SJSA1 (cell line): ENCODE results near the gene PSD2. TPM values are rescaled to one million over a fixed set of nuclear protein-coding genes. Genes with fewer than 3 reads are reported as not detected.

Source experiments
- DNase-seq, 2 experiments: peaks; one replicate each; pipeline ENCODE4 v3.0.0-alpha.2; 2015 to 2020; ENCODE audit warnings: low spot score in 2 of 2, low read depth in 1 of 2
- H3K27ac ChIP-seq: fragments of 250-450 bp; sonication (Bioruptor Pico); 2 replicates; pipeline ENCODE4 v1.5.1; 2020; ENCODE audit warnings: mild to moderate bottlenecking, moderate library complexity
- H3K27me3 ChIP-seq: fragments of 250-450 bp; sonication (Bioruptor Pico); replicated peaks from 2 replicates; pipeline ENCODE4 v1.5.1; 2020; ENCODE audit warnings: mild to moderate bottlenecking, moderate library complexity
- H3K36me3 ChIP-seq: fragments of 250-450 bp; sonication (Bioruptor Pico); 2 replicates; pipeline ENCODE4 v1.5.1; 2020; ENCODE audit warnings: mild to moderate bottlenecking
- H3K4me1 ChIP-seq: fragments of 250-450 bp; sonication (Bioruptor Pico); replicated peaks from 2 replicates; pipeline ENCODE4 v1.6.1; 2021; ENCODE audit warnings: mild to moderate bottlenecking
- H3K4me3 ChIP-seq: fragments of 250-450 bp; sonication (Bioruptor Pico); 2 replicates; pipeline ENCODE4 v1.5.1; 2020; ENCODE audit warnings: mild to moderate bottlenecking
- H3K9me3 ChIP-seq: fragments of 250-450 bp; sonication (Bioruptor Pico); replicated peaks from 2 replicates; pipeline ENCODE4 v1.5.1; 2020; ENCODE audit warnings: mild to moderate bottlenecking
- total RNA-seq: library from RNA; depleted of rRNA; stranded (reverse); fragments of >200 nt; shearing (Covaris generic); gene quantifications from 2 replicates; pipeline ENCODE4 v1.2.3, GENCODE V29; 2014

PSD2 gene
- total RNA-seq, 1 experiment from 2014 or later: 0.03 TPM

GRCh38 chr5:139862803-139863202 is 67.2 kb downstream of the PSD2 start:
- DNase-seq: no peak
- H3K9me3 ChIP-seq: no peaks in the 10 kb centered on the region
- no peaks in the 10 kb centered on the region for H3K4me1 ChIP-seq
- no peak overlapping the region for H3K4me3 ChIP-seq
- peaks cover 29% of the 10 kb centered on the region for H3K27me3 ChIP-seq
- H3K36me3 ChIP-seq: no peaks in the 10 kb centered on the region
- no peak overlapping the region for H3K27ac ChIP-seq

- H3K9me3 ChIP-seq: no peaks in the 10 kb centered on the region
- no peak overlapping the region for H3K4me3 ChIP-seq
- H3K27ac ChIP-seq: no peak overlapping the region
- H3K36me3 ChIP-seq: no peaks in the 10 kb centered on the region
- H3K4me1 ChIP-seq: no peaks in the 10 kb centered on the region
- H3K27me3 ChIP-seq: peaks cover 33% of the 10 kb centered on the region
- no peak for DNase-seq
Measured at GRCh38 chr5:139863361-139863760, 67.8 kb downstream of the PSD2 start.

GRCh38 chr5:139863855-139864558 is 68.4 kb downstream of the PSD2 start:
- peaks cover 33% of the 10 kb centered on the region for H3K27me3 ChIP-seq
- H3K9me3 ChIP-seq: no peaks in the 10 kb centered on the region
- H3K36me3 ChIP-seq: no peaks in the 10 kb centered on the region
- peak; percentile 45 to 69 for DNase-seq
- no peaks in the 10 kb centered on the region for H3K4me1 ChIP-seq
- no peak overlapping the region for H3K4me3 ChIP-seq
- H3K27ac ChIP-seq: no peak overlapping the region

GRCh38 chr5:139864716-139865483 is 69.3 kb downstream of the PSD2 start:
- H3K4me1 ChIP-seq: no peaks in the 10 kb centered on the region
- no peak overlapping the region for H3K4me3 ChIP-seq
- no peaks in the 10 kb centered on the region for H3K36me3 ChIP-seq
- peaks cover 39% of the 10 kb centered on the region for H3K27me3 ChIP-seq
- no peak for DNase-seq
- H3K9me3 ChIP-seq: no peaks in the 10 kb centered on the region
- no peak overlapping the region for H3K27ac ChIP-seq

GRCh38 chr5:139867109-139867508 is 71.5 kb downstream of the PSD2 start:
- Histone ChIP-seq H3K27me3 (peaks cover 48% of the 10 kb centered on the region), H3K36me3 (no peaks in the 10 kb centered on the region), H3K27ac (no peak overlapping the region), H3K4me1 (no peaks in the 10 kb centered on the region), H3K9me3 (no peaks in the 10 kb centered on the region), H3K4me3 (no peak overlapping the region)
- DNase-seq: no peak

GRCh38 chr5:139867581-139867980 is 72.0 kb downstream of the PSD2 start:
- no peak for DNase-seq
- Histone ChIP-seq H3K27ac (no peak overlapping the region), H3K36me3 (no peaks in the 10 kb centered on the region), H3K9me3 (no peaks in the 10 kb centered on the region), H3K4me3 (no peak overlapping the region), H3K4me1 (no peaks in the 10 kb centered on the region), H3K27me3 (peaks cover 49% of the 10 kb centered on the region)

GRCh38 chr5:139869042-139869790 is 73.6 kb downstream of the PSD2 start:
- Histone ChIP-seq H3K9me3 (no peaks in the 10 kb centered on the region), H3K4me1 (no peaks in the 10 kb centered on the region), H3K27me3 (peaks cover 53% of the 10 kb centered on the region), H3K27ac (no peak overlapping the region), H3K36me3 (no peaks in the 10 kb centered on the region), H3K4me3 (no peak overlapping the region)
- no peak for DNase-seq

- Histone ChIP-seq H3K36me3 (no peaks in the 10 kb centered on the region), H3K27ac (no peak overlapping the region), H3K4me3 (no peak overlapping the region), H3K27me3 (peaks cover 59% of the 10 kb centered on the region), H3K9me3 (no peaks in the 10 kb centered on the region), H3K4me1 (no peaks in the 10 kb centered on the region)
- DNase-seq: no peak
Measured at GRCh38 chr5:139870677-139871076, 75.1 kb downstream of the PSD2 start.

- no peaks in the 10 kb centered on the region for H3K9me3 ChIP-seq
- H3K27ac ChIP-seq: no peak overlapping the region
- DNase-seq: no peak
- no peak overlapping the region for H3K4me3 ChIP-seq
- no peaks in the 10 kb centered on the region for H3K36me3 ChIP-seq
- no peaks in the 10 kb centered on the region for H3K4me1 ChIP-seq
- H3K27me3 ChIP-seq: peaks cover 57% of the 10 kb centered on the region
Measured at GRCh38 chr5:139871614-139872013, 76.0 kb downstream of the PSD2 start.

GRCh38 chr5:139872052-139872766 is 76.6 kb downstream of the PSD2 start:
- H3K27ac ChIP-seq: no peak overlapping the region
- no peaks in the 10 kb centered on the region for H3K4me1 ChIP-seq
- peaks cover 53% of the 10 kb centered on the region for H3K27me3 ChIP-seq
- no peaks in the 10 kb centered on the region for H3K36me3 ChIP-seq
- no peak for DNase-seq
- H3K4me3 ChIP-seq: no peak overlapping the region
- H3K9me3 ChIP-seq: no peaks in the 10 kb centered on the region

GRCh38 chr5:139872851-139873794 is 77.5 kb downstream of the PSD2 start:
- Histone ChIP-seq H3K36me3 (no peaks in the 10 kb centered on the region), H3K9me3 (no peaks in the 10 kb centered on the region), H3K4me3 (no peak overlapping the region), H3K4me1 (no peaks in the 10 kb centered on the region), H3K27me3 (peaks cover 52% of the 10 kb centered on the region), H3K27ac (no peak overlapping the region)
- no peak for DNase-seq

GRCh38 chr5:139875957-139876356 is 80.3 kb downstream of the PSD2 start:
- peaks cover 60% of the 10 kb centered on the region for H3K27me3 ChIP-seq
- no peaks in the 10 kb centered on the region for H3K4me1 ChIP-seq
- H3K27ac ChIP-seq: no peak overlapping the region
- no peak for DNase-seq
- no peak overlapping the region for H3K4me3 ChIP-seq
- no peaks in the 10 kb centered on the region for H3K9me3 ChIP-seq
- H3K36me3 ChIP-seq: no peaks in the 10 kb centered on the region
